ENCODE results near the gene LRRC41.
"Not testable (repeated sequence)": the region's sequence is repeated elsewhere in the genome, so short reads cannot be mapped to it uniquely, and the experiment has no call there.

Gene LRRC41

GRCh38 chr1:46236882-46237281, 66.5 kb downstream of the LRRC41 start:
- DNase-seq, result no peak

GRCh38 chr1:46231231-46231630, 72.2 kb downstream of the LRRC41 start:
- not testable (repeated sequence) for DNase-seq

All from right forelimb (tissue), 1 donor.